GM19372 (cell line): ENCODE measurements around the gene PRKAG2.

Experiments
- ATAC-seq: cut with Tn5 transposase; IDR thresholded peaks from one replicate; pipeline ENCODE4 v1.9.1; 2021; ENCODE audit warnings: mild to moderate bottlenecking, low read depth, moderate library complexity; ENCODE audit not compliant: unreplicated experiment

The PRKAG2 gene

GRCh38 chr7:151821226-151821625, 55.7 kb downstream of the PRKAG2 start:
- no peak for ATAC-seq

- ATAC-seq = no peak
These were observed 56.3 kb downstream of the PRKAG2 start for GRCh38 chr7:151820491-151821105.

DNA sequence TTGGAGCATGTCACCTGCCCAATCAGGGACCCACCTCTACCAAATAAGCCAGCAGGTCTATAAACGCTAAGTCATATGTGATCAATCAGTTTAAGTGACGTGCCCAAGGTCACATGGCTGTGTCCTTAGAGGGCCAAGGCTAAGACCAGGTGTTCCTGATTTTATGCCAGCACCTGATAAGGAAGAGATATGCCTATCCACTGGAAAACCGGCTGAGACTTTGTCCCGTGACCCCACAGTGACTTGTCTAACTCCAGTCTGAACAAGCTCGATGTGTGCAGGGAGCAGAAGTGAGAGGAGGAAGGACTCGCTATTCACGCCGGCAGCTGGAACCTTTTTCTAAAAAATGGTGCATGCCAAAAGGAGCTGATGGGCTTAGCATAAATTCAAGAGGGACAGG, 57.0 kb downstream of the PRKAG2 start:
- ATAC-seq = no peak

DNA sequence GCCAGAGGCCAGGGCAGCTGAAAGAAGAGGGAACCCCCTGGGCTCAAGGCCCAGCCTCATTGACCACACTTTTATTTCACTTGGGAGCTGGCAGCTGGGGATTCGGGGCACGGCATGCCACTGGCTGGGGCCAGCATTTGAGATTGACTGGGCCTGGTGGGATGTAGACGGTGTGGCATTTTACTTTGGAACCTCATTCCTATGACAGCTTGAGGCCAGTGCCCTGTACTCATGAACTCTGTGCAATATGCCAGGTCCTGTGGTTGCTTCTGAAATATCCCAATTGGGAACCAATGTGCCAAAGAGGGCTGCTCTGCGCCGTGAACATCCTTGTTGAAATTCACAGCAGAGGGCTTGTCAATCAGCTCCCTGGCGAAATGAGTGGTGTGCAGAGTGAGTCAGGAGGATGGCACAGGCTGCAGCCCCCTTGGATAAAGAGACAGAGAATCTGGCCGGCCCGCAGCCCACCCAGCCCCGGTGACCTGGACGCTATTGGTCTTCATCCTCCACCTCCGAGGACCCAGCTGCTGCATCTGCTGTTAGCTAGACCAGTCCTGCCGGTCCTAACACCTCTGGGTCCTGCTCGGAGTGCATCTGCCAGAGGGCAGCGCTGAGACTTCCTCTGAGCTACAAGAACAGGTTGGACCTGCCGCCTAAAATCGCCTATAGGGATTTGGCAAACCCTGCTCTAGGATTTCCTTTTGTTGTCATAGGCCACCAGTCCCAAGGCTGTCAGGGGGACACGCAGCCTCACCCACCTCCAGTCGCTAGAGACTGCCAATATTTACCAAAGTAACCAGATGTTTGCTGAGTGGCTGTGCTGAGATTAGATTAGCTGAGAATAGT, 58.0 kb downstream of the PRKAG2 start:
- ATAC-seq = no peak

GRCh38 chr7:151817981-151818673, 58.8 kb downstream of the PRKAG2 start:
- ATAC-seq = no peak

- ATAC-seq = no peak
These were observed 59.6 kb downstream of the PRKAG2 start for GRCh38 chr7:151817315-151817690.

DNA sequence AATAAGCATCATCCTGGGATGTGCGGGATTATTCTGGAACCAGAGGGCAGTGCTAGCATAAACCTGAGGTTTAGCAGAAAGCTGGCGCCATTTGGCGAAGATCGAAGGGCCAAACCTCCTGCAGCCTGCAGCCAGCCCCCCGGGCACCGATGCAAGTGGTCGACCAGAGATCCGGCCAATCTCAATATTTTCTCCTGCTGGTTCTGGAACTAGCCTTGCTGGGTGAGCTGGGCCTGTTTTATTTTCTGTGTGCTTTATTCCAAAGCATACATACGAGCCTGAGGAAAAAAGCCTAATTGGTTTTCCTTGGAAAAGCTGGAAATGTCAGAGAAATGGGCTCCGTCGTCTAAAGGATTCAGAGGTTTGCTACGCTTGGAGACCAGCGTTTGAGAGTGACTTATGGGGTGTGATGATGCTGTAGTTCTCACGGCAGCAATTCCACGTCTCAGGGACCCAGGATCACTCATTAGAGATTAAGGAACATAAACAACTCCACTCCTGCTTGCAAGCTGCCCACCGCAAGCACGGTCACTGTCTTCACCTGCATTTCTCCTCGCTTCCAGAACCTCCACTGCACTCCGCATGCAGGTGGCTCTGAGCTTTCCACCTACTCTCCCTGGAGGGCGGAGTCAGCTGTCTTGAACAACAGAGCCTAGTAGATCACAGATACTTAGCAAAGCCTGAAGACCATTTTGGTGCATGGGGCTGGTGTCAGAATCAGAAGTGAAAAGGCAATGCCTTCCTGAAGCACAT, 60.2 kb downstream of the PRKAG2 start:
- no peak for ATAC-seq

- ATAC-seq = no peak
These were observed 61.5 kb downstream of the PRKAG2 start for GRCh38 chr7:151815419-151815818.

DNA sequence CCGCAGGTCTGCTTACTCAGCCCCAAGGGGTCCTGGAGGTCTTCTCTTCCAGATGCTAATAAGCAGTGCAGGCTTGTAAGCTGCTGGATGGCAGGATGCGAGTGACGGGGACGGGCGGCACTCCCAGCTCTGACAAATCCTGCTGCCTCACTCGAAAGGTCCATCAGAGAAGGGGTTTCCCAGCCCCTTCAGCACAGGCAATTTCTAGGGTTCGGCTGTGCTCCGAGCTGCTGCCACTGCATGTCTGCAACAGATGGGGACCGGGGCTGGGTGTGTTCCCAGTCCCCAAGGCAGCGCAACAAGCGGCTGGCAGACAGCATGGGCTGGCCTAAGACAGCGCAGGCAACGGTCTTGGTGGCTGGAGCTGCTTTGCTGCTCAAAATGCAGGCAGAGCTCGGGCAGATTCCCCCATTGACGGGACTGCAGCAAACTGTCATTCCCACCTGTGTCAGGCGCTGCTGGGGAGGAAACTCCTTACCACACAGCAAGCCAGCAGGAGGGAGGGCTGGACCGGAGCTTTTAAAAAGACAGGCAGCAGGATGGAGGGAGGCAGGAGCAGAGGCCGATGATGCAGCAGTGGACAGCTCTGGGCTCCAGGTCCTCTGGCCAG, 62.4 kb downstream of the PRKAG2 start:
- ATAC-seq = no peak

DNA sequence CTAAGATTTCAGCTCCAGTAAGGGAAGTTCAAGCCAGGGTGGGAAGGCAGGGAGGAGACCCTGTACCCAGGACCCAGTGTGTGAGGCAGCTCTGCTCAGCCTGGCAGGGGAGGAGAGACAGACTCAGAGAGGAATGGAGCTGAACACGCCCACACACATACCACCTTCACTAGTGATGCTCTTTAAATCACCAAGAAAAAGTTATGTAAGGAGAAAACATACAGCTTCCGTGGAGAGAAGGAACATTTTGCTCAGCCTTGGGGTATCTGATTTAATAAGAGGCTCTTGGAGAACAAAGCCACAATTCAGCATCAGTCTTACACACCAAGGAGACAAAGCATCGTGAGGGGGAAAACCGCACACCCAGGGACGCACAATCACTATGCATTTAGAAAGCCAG, 62.9 kb downstream of the PRKAG2 start:
- no peak for ATAC-seq

DNA sequence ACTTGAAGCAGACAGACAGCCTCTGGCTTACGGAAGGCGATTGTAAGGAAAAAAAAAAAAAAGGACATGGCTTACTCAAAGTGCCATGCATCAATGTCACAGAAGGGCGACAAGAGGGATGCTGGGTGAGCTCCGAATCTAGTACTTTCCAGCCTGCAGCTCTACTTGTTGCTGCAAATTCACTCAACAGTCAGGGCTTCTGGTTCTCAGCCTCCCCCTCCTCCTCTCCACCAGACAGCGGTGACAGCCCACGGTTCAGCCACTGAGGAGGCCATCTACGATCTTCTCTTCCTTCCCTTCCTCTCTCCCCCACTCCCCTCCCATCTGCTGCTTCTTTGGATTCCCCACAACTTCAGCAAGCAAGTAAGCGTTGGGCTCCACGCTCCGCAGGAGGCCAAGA, 63.5 kb downstream of the PRKAG2 start:
- no peak for ATAC-seq

- ATAC-seq = no peak
These were observed 63.9 kb downstream of the PRKAG2 start for GRCh38 chr7:151812967-151813366.

DNA sequence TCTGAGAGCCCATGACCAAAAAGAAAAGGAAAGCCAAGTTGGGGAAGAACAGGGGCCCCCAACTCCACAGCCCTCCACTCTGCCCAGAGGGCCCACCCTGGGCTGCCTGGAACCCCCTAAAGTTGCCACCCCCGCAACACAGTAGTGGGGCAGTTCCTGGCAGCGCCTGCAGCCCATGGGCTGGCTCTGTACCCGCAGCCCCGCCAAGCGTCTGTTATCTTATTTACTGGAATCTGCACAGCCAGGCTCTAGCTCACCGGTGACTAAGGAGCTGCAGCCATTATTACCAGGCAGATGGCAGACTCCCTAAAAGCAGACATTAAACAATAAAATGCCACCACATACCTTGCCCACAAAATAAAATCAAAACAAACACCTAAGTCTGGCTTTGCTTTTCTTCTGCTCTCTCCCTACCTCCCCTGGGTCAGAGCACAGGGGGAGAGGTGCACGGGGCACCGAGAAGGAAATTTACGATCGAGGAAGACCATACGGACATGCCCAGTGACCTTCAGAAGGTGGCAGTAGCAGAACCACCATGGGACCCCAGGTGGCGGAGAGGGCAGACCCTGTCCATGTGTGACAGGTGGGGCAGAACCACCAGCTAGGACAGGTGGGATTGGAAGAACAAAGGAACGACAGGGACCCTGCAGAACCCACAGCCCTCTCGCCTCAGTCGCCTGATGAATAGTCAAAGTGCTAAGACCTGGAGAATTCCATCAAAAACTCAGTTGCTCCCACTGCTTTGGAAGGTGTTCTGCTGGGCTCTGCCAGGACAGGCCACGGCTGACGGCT, 66.3 kb downstream of the PRKAG2 start:
- no peak for ATAC-seq

GRCh38 chr7:151809864-151810170, 67.1 kb downstream of the PRKAG2 start:
- no peak for ATAC-seq

DNA sequence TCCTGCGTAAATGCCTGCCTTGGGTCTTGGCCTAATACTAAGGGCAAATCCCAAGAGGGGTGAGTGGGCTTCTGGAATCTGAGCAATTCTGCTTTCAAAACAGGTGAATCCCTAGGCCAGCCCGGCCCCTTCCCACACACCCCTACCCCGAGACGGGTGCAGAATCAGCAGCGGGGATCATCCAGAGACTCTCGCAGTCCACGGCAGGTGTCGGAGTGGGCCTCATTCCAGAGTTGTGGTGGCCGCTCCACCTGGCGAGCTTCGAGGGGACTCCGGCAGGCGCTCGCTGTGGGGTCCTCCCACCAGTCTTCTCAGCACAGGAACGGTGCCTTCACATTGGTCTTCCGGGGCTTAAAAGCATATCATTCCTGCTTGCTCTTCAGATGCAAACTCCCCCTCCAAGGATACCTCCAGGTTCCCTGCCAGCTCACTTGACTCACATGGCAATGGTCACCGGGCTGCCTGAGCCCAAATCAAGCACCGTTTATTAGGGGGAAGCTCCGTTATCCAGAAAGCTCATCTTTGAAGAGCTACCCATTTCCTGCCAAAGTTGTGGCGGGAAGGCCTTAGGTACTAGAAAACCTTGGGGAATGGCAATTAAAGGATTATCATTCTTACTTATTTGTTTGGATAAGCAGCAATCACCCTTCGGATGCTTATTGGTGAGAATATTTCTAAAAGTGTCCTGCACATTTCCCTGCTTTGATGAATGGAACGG, 67.6 kb downstream of the PRKAG2 start:
- ATAC-seq = no peak

- no peak for ATAC-seq
These were observed 68.3 kb downstream of the PRKAG2 start for GRCh38 chr7:151808400-151809145.

- no peak for ATAC-seq
These were observed 69.1 kb downstream of the PRKAG2 start for GRCh38 chr7:151807846-151808245.

DNA sequence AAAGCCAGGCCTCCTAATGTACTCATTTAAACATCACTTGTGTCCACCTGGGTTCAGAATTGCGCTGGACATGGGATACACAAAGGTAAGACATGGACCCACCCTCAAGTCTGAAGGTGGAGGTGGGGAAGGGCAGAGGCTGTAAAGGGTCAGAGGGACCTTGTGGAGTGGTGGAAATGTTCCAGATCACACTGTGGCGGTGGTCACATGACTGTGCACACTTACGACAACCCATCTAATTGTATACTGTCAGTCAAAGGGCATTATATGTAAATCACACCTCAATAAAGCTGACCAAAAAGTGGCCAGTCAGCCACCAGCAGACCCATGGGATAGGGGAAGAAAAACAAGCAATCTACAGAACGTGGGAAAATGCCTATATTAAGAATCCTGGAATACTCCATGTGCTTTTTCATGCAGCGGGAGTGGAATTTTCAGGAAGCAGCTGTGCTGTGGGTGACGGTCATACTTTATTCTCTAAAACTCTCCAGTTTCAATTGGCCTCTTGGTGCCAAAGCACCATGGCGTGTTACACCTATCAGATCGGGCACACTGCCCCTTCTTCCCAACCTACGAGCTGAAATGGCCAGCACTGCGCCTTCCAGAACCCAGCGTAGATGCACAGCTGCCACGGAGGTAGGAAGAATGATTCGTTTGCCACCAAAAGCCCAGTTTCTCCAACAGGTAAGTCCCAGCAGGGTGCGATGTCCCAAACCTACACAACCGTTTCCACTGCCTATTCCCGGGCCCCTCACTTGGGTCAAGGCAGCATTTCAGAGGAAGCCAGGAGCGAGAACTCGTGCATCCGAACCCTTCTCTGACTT, 69.8 kb downstream of the PRKAG2 start:
- ATAC-seq = no peak
